DMS79 (cell line): ENCODE measurements around the gene CALN1.

Experiments used
- DNase-seq: peaks from one replicate; lab custom pipeline; 2025; lab: John Stamatoyannopoulos, UW

Gene CALN1

GRCh38 chr7:72038022-72038732 is 374.0 kb downstream of the CALN1 start:
- no peak for DNase-seq

DNA sequence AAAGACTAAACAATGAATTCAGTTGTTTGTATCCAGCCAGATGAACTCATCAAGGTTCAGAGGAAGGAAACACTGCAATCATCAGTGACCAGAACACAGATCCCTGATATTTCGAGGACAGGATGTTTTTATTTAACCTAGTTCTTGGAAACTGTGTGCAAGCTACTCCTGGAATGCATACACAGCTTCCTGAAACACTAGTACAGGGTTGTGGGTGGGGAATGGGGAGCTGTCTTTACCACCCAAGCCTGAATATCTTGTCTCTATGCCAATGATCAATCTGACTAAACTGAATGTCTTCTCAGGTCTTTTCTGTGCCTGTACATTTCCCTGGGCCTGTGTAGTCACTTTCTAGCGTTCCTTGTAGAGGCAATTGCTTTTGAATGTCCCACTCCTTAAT is 374.6 kb downstream of the CALN1 start:
- no peak for DNase-seq

DNA sequence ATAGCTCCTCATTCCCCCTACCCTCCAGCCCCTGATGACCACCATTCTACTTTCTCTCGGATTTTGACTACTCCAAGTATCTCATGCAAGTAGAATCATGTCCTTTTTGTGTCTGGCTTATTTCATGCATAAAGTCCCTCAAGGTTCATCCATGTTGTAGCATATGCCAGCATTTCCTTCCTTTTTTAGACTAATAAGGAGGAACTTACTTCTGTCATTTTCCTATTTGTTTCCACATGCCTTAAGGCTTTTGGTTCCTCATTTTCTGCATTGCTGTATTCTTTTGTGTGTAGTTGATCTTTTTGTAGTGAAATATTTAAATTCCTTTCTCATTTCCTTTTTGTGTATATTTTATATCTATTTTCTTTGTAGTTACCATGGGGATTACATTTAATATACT is 376.9 kb downstream of the CALN1 start:
- DNase-seq = no peak

- no peak for DNase-seq
These were observed 379.2 kb downstream of the CALN1 start for GRCh38 chr7:72032934-72033333.

- DNase-seq = no peak
These were observed 381.0 kb downstream of the CALN1 start for GRCh38 chr7:72030994-72031667.

GRCh38 chr7:72028267-72028666 is 383.9 kb downstream of the CALN1 start:
- DNase-seq = no peak

- no peak for DNase-seq
These were observed 386.7 kb downstream of the CALN1 start for GRCh38 chr7:72025381-72025960.

DNA sequence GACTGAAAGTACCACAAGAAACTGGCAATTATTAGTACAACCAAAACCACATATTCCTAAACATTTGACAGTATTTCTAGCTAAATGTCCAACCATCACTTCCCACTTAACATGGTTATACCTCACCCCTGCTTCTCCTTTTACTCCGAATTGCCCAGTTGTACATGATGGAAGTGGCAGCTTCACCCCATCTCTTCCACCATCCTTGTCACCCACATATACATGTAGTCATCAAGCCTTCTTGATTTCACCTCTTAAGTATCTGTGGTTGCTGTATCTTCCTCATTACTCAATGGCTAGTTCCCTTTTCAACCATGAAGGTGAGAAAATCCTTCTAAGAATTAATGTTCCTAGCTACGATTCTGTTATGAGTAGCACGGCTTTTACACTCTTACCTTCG is 388.2 kb downstream of the CALN1 start:
- DNase-seq = no peak

GRCh38 chr7:72021716-72022115 is 390.4 kb downstream of the CALN1 start:
- DNase-seq = no peak

- no peak for DNase-seq
These were observed 391.8 kb downstream of the CALN1 start for GRCh38 chr7:72020311-72020710.

GRCh38 chr7:72019436-72019835 is 392.7 kb downstream of the CALN1 start:
- no peak for DNase-seq

DNA sequence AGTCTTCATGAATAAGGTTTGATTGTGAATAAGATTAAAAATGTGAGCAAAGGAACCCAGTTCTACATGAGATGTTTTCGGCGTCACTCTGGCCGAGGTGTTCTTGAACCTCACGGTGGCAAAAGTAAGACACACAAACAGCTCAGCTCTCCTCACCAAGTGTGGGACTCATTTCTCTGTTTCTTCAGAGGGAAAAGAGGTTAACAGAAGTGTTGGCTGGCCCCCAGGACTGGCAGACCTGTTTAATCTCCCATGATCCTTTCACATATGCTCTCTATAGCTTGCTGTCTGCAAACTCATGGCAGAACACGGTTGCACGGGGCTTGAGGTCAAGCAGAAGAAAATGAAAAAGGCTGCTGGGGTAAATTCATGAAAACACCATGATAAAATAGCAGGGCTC is 394.4 kb downstream of the CALN1 start:
- no peak for DNase-seq

GRCh38 chr7:72016574-72016973 is 395.6 kb downstream of the CALN1 start:
- DNase-seq = no peak

DNA sequence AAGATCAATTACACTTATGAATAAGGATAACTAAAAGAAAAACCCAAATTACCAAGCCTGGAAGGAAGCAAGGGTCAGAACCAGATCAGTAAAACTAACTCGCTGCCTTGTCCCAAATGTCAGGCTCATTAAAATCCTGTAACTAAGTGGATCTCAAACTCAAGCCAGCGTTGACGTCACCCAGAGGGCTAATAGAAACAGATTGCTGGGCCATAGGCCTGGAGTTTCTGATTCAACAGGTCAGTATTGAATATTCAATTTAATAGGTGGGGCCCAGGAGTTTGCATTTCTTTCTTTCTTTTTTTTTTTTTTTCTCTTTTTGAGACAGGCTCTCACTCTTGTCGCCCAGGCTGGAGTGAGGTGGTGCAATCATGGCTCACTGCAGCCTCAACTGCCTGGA is 397.0 kb downstream of the CALN1 start:
- DNase-seq = no peak

GRCh38 chr7:72007018-72007417 is 405.1 kb downstream of the CALN1 start:
- no peak for DNase-seq

GRCh38 chr7:72003236-72003635 is 408.9 kb downstream of the CALN1 start:
- no peak for DNase-seq

- DNase-seq = no peak
These were observed 416.0 kb downstream of the CALN1 start for GRCh38 chr7:71996141-71996540.

DNA sequence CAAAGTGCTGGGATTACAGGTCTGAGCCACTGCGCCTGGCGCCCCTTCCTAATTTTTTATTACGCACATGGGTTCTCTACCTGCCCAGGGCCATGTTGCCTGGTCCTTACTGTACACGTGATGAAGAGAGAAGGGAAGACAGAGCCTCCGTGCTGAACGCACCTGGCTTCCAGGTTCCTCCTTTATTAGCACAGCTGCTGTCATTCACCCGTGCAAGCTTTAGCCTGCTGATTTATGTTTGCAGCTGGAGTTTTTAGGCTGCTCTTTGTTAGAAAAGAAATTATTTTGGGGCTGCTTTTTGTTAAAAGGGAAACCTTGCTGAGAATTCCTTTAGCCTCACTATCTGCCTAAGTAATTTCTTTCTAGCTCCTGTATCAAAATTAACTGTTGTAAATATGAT is 417.0 kb downstream of the CALN1 start:
- no peak for DNase-seq

GRCh38 chr7:71991586-71991985 is 420.6 kb downstream of the CALN1 start:
- DNase-seq = no peak

- DNase-seq = no peak
These were observed 422.0 kb downstream of the CALN1 start for GRCh38 chr7:71990138-71990462.

- no peak for DNase-seq
These were observed 423.9 kb downstream of the CALN1 start for GRCh38 chr7:71988201-71988600.

GRCh38 chr7:71987200-71987767 is 424.9 kb downstream of the CALN1 start:
- DNase-seq = no peak

DNA sequence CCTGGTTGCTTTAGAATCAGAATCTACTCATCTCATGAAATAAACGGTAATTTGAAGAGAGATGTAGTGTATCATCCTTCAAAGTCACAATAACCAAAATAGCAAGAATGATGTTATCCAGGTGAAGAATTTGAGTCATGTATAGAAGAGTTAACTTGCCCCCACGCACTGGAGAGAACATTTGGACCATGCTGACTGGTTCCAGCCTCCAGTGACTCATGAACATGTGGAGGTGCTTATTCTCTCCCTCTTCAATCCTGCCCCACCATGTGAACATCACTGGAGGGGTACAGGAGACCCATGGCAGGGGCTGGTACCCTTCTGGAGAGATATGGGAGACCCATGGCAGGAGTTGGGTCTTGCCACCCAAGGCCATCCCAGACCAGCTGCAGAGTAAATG is 427.8 kb downstream of the CALN1 start:
- DNase-seq = no peak
